ENCODE results near the gene ZBTB38. TPM values are rescaled to one million over a fixed set of nuclear protein-coding genes. Genes with fewer than 3 reads are reported as not detected.

Gene ZBTB38
- total and polyA plus RNA-seq, 2 of the 13 experiments (the other 11 are each of a cell fraction or from before 2014, with no cell fraction given), result 26.8 to 51.7 TPM

DNA sequence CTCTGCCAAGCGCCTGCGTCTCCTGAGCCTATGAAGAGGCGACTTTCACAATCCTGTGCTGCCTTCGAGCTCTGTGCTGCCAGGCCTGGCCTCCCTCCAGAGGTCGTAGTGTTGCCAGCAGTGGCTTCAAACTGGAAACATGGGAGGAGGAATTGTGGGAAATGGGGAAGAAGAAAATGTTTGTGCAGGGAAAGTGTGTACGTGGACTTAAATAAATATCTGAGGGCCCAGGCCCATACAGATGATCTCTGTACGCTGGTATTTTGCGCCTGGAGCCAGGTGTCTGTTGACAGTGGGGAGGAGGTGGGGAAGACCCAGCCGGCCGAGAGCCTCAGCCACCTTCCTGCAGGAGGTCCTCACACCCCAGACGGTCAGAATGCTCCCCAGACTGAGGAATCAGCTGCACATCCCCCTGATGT, 44.6 kb downstream of the ZBTB38 start (continued):
- TF ChIP-seq ZNF615 (CRISPR knock-in tag; IDR thresholded peaks at IDR 0.05; ENCODE audit: borderline replicate concordance), result no peak
- no peak for TF ChIP-seq ZNF354B (CRISPR knock-in tag; IDR thresholded peaks at IDR 0.05)
- TF ChIP-seq GTF3A (CRISPR knock-in tag; conservative IDR thresholded peaks at IDR 0.05), result 0 out of 2 replicates have a peak, but pooled peaks have one; percentile 26
- TF ChIP-seq ZNF572 (CRISPR knock-in tag; IDR thresholded peaks at IDR 0.05), result no peak
- TF ChIP-seq KLF16 (CRISPR knock-in tag; IDR thresholded peaks at IDR 0.05), result no peak
- peak; percentile 79; the same call in 1 of the 2 replicates for TF ChIP-seq ELF3 (CRISPR knock-in tag; IDR thresholded peaks at IDR 0.05)
- TF ChIP-seq ZNF556 (CRISPR knock-in tag; IDR thresholded peaks at IDR 0.05; ENCODE audit: borderline replicate concordance), result peak; percentile 77; the same call in 1 of the 2 replicates
- TF ChIP-seq PRMT3 (CRISPR knock-in tag; IDR thresholded peaks at IDR 0.05; ENCODE audit: borderline replicate concordance, low read depth), result no peak
- TF ChIP-seq ZNF788 (CRISPR knock-in tag; IDR thresholded peaks at IDR 0.05; ENCODE audit: borderline replicate concordance), result peak; percentile 51; the same call in 1 of the 2 replicates
- TF ChIP-seq ZSCAN21 (CRISPR knock-in tag; IDR thresholded peaks at IDR 0.05; ENCODE audit: borderline replicate concordance), result peak; percentile 38; the same call in 1 of the 2 replicates
- no peak for TF ChIP-seq MAFK (conservative IDR thresholded peaks at IDR 0.05 in 1 of 2, IDR thresholded peaks at IDR 0.05 in 1 of 2; ENCODE audit: low read length in 2 of 2)
- TF ChIP-seq TBX3 (IDR thresholded peaks at IDR 0.05; ENCODE audit: borderline replicate concordance), result no peak
- TF ChIP-seq, protein P1, sequence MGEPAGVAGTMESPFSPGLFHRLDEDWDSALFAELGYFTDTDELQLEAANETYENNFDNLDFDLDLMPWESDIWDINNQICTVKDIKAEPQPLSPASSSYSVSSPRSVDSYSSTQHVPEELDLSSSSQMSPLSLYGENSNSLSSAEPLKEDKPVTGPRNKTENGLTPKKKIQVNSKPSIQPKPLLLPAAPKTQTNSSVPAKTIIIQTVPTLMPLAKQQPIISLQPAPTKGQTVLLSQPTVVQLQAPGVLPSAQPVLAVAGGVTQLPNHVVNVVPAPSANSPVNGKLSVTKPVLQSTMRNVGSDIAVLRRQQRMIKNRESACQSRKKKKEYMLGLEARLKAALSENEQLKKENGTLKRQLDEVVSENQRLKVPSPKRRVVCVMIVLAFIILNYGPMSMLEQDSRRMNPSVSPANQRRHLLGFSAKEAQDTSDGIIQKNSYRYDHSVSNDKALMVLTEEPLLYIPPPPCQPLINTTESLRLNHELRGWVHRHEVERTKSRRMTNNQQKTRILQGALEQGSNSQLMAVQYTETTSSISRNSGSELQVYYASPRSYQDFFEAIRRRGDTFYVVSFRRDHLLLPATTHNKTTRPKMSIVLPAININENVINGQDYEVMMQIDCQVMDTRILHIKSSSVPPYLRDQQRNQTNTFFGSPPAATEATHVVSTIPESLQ (CRISPR knock-in tag; conservative IDR thresholded peaks at IDR 0.05), result no peak
- no peak for TF ChIP-seq ZNF773 (CRISPR knock-in tag; IDR thresholded peaks at IDR 0.05; ENCODE audit: borderline replicate concordance)
- no peak for TF ChIP-seq ZNF660 (CRISPR knock-in tag; IDR thresholded peaks at IDR 0.05; ENCODE audit: borderline replicate concordance, low read depth)
- no peak for TF ChIP-seq SIN3A (IDR thresholded peaks at IDR 0.05; ENCODE audit: borderline replicate concordance, low read depth, low read length)
- peak; percentile 49 for TF ChIP-seq NR2F6 (IDR thresholded peaks at IDR 0.05)
- no peak for TF ChIP-seq NR2F6 (CRISPR knock-in tag; IDR thresholded peaks at IDR 0.05)
- TF ChIP-seq ZBTB21 (CRISPR knock-in tag; IDR thresholded peaks at IDR 0.05), result no peak
- no peak for TF ChIP-seq RFX5 (IDR thresholded peaks at IDR 0.05; ENCODE audit: low read depth, low read length)
- peak; percentile 66; the same call in 1 of the 2 replicates for TF ChIP-seq PPARG (CRISPR knock-in tag; conservative IDR thresholded peaks at IDR 0.05)
- TF ChIP-seq CBX2 (IDR thresholded peaks at IDR 0.05; ENCODE audit: low read depth, low read length), result no peak
- TF ChIP-seq CBX2 (CRISPR knock-in tag; IDR thresholded peaks at IDR 0.05; ENCODE audit: low read depth), result no peak
- 0 out of 2 replicates have a peak, but pooled peaks have one; percentile 43 for TF ChIP-seq ZSCAN9 (CRISPR knock-in tag; IDR thresholded peaks at IDR 0.05; ENCODE audit: borderline replicate concordance)
- TF ChIP-seq ZFP36 (IDR thresholded peaks at IDR 0.05; ENCODE audit: borderline replicate concordance, low read depth, low read length, partially characterized antibody), result no peak
- TF ChIP-seq, protein P2, sequence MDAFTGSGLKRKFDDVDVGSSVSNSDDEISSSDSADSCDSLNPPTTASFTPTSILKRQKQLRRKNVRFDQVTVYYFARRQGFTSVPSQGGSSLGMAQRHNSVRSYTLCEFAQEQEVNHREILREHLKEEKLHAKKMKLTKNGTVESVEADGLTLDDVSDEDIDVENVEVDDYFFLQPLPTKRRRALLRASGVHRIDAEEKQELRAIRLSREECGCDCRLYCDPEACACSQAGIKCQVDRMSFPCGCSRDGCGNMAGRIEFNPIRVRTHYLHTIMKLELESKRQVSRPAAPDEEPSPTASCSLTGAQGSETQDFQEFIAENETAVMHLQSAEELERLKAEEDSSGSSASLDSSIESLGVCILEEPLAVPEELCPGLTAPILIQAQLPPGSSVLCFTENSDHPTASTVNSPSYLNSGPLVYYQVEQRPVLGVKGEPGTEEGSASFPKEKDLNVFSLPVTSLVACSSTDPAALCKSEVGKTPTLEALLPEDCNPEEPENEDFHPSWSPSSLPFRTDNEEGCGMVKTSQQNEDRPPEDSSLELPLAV (CRISPR knock-in tag; conservative IDR thresholded peaks at IDR 0.05; ENCODE audit: low read depth), result no peak
- no peak for TF ChIP-seq SMAD9 (CRISPR knock-in tag; IDR thresholded peaks at IDR 0.05)
- TF ChIP-seq MED13 (CRISPR knock-in tag; IDR thresholded peaks at IDR 0.05), result no peak
- TF ChIP-seq, protein P3, sequence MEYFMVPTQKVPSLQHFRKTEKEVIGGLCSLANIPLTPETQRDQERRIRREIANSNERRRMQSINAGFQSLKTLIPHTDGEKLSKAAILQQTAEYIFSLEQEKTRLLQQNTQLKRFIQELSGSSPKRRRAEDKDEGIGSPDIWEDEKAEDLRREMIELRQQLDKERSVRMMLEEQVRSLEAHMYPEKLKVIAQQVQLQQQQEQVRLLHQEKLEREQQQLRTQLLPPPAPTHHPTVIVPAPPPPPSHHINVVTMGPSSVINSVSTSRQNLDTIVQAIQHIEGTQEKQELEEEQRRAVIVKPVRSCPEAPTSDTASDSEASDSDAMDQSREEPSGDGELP (IDR thresholded peaks at IDR 0.05; ENCODE audit: borderline replicate concordance, low read depth), result peak; percentile 83
- TF ChIP-seq ZNF850 (CRISPR knock-in tag; conservative IDR thresholded peaks at IDR 0.05), result no peak

Measured in HepG2 (cell line).